Measurements from ENCODE around the gene CASP2. TPM values are rescaled to one million over a fixed set of nuclear protein-coding genes. Genes with fewer than 3 reads are reported as not detected.

Gene CASP2
- total and polyA plus RNA-seq, 2 of the 8 experiments (the other 6 are each of a cell fraction or from before 2014, with no cell fraction given), result 23.7 to 35.3 TPM

GRCh38 chr7:143316492-143316891 is 28.3 kb downstream of the CASP2 start (continued):
- TF ChIP-seq USF2 (IDR thresholded peaks at IDR 0.05; ENCODE audit: low read length) (no peak), JUND (IDR thresholded peaks at IDR 0.05; ENCODE audit: low read length) (no peak)

All from H1 (cell line).